ENCODE data around the gene ZNF264. TPM values are rescaled to one million over a fixed set of nuclear protein-coding genes. Genes with fewer than 3 reads are reported as not detected.
"Not testable (repeated sequence)": the region's sequence is repeated elsewhere in the genome, so short reads cannot be mapped to it uniquely, and the experiment has no call there.

Gene ZNF264
- total and polyA plus RNA-seq, 5 donors = 4.4 to 26.8 (median 18.3) TPM

GRCh38 chr19:57245066-57245465 lies 53.8 kb downstream of the ZNF264 start:
- Histone ChIP-seq H3K4me1 (ENCODE audit: control insufficient read depth, insufficient read depth, low read length) (peaks cover 6% of the 10 kb centered on the region), H3K9me3 (ENCODE audit: control insufficient read depth, low read length) (no peaks in the 10 kb centered on the region), H3K4me3 (ENCODE audit: low read length) (no peak overlapping the region), H3K27ac (ENCODE audit: low read length) (no peak overlapping the region), H3K27me3 (ENCODE audit: control insufficient read depth, insufficient read depth) (no peaks in the 10 kb centered on the region)
- ATAC-seq (no peak), DNase-seq (no peak)
- 92% methylated on average over 5 of the region's 5 CpGs for WGBS
- intact Hi-C loops (cut with DNase I) = no loop called here

GRCh38 chr19:57245959-57246358 lies 54.7 kb downstream of the ZNF264 start:
- no peak overlapping the region for H3K27ac ChIP-seq (ENCODE audit: low read length)
- H3K9me3 ChIP-seq (ENCODE audit: control insufficient read depth, low read length) = no peaks in the 10 kb centered on the region
- H3K4me1 ChIP-seq (ENCODE audit: control insufficient read depth, insufficient read depth, low read length) = peaks cover 6% of the 10 kb centered on the region
- intact Hi-C loops (cut with DNase I) = no loop called here
- ATAC-seq (no peak), DNase-seq (no peak)
- WGBS = 82% methylated on average over 6 of the region's 6 CpGs
- no peaks in the 10 kb centered on the region for H3K27me3 ChIP-seq (ENCODE audit: control insufficient read depth, insufficient read depth)
- no peak overlapping the region for H3K4me3 ChIP-seq (ENCODE audit: low read length)

- Histone ChIP-seq H3K9me3 (ENCODE audit: control insufficient read depth, low read length) (no peaks in the 10 kb centered on the region), H3K27me3 (ENCODE audit: control insufficient read depth, insufficient read depth) (no peaks in the 10 kb centered on the region), H3K27ac (ENCODE audit: low read length) (no peak overlapping the region), H3K4me3 (ENCODE audit: low read length) (no peak overlapping the region), H3K4me1 (ENCODE audit: control insufficient read depth, insufficient read depth, low read length) (no peaks in the 10 kb centered on the region)
- 80% methylated on average over 6 of the region's 6 CpGs for WGBS
- no peak for DNase-seq
- ATAC-seq = peak in 1 of 2 donors; percentile 29
- intact Hi-C loops (cut with DNase I) = no loop called here
Measured at GRCh38 chr19:57248646-57249045, 57.3 kb downstream of the ZNF264 start.

GRCh38 chr19:57249329-57249728 lies 58.0 kb downstream of the ZNF264 start:
- WGBS = 75% methylated on average over 1 of the region's 1 CpG
- Histone ChIP-seq H3K4me3 (ENCODE audit: low read length) (no peak overlapping the region), H3K27me3 (ENCODE audit: control insufficient read depth, insufficient read depth) (no peaks in the 10 kb centered on the region), H3K9me3 (ENCODE audit: control insufficient read depth, low read length) (no peaks in the 10 kb centered on the region), H3K4me1 (ENCODE audit: control insufficient read depth, insufficient read depth, low read length) (no peaks in the 10 kb centered on the region), H3K27ac (ENCODE audit: low read length) (no peak overlapping the region)
- DNase-seq (no peak), ATAC-seq (no peak)
- intact Hi-C loops (cut with DNase I) = no loop called here

GRCh38 chr19:57253767-57254166 lies 62.5 kb downstream of the ZNF264 start:
- WGBS = 96% methylated on average over 11 of the region's 11 CpGs
- DNase-seq; H3K9me3 ChIP-seq (ENCODE audit: control insufficient read depth, low read length); H3K4me3 ChIP-seq (ENCODE audit: low read length); intact Hi-C loops (cut with DNase I); H3K4me1 ChIP-seq (ENCODE audit: control insufficient read depth, insufficient read depth, low read length); ATAC-seq; H3K27me3 ChIP-seq (ENCODE audit: control insufficient read depth, insufficient read depth); H3K27ac ChIP-seq (ENCODE audit: low read length): not testable (repeated sequence)

GRCh38 chr19:57262044-57262443 lies 70.7 kb downstream of the ZNF264 start:
- Histone ChIP-seq H3K4me1 (ENCODE audit: control insufficient read depth, insufficient read depth, low read length) (no peaks in the 10 kb centered on the region), H3K9me3 (ENCODE audit: control insufficient read depth, low read length) (no peaks in the 10 kb centered on the region), H3K27me3 (ENCODE audit: control insufficient read depth, insufficient read depth) (no peaks in the 10 kb centered on the region), H3K4me3 (ENCODE audit: low read length) (no peak overlapping the region), H3K27ac (ENCODE audit: low read length) (no peak overlapping the region)
- intact Hi-C loops (cut with DNase I) = no loop called here
- DNase-seq (no peak), ATAC-seq (no peak)
- WGBS = 89% methylated on average over 3 of the region's 3 CpGs

- Histone ChIP-seq H3K27ac (ENCODE audit: low read length) (no peak overlapping the region), H3K9me3 (ENCODE audit: control insufficient read depth, low read length) (no peaks in the 10 kb centered on the region), H3K27me3 (ENCODE audit: control insufficient read depth, insufficient read depth) (no peaks in the 10 kb centered on the region), H3K4me1 (ENCODE audit: control insufficient read depth, insufficient read depth, low read length) (no peaks in the 10 kb centered on the region), H3K4me3 (ENCODE audit: low read length) (no peak overlapping the region)
- intact Hi-C loops (cut with DNase I) = no loop called here
- 89% methylated on average over 1 of the region's 1 CpG for WGBS
- DNase-seq (no peak), ATAC-seq (no peak)
Measured at GRCh38 chr19:57263244-57263741, 72.0 kb downstream of the ZNF264 start.

GRCh38 chr19:57267291-57267690 lies 76.0 kb downstream of the ZNF264 start:
- no peak for DNase-seq
- Histone ChIP-seq H3K27me3 (ENCODE audit: control insufficient read depth, insufficient read depth) (no peaks in the 10 kb centered on the region), H3K27ac (ENCODE audit: low read length) (no peak overlapping the region), H3K9me3 (ENCODE audit: control insufficient read depth, low read length) (no peaks in the 10 kb centered on the region), H3K4me3 (ENCODE audit: low read length) (no peak overlapping the region), H3K4me1 (ENCODE audit: control insufficient read depth, insufficient read depth, low read length) (no peaks in the 10 kb centered on the region)
- intact Hi-C loops (cut with DNase I) = no loop called here
- ATAC-seq = no peak
- WGBS = 83% methylated on average over 3 of the region's 3 CpGs

GRCh38 chr19:57269515-57270250 lies 78.4 kb downstream of the ZNF264 start:
- DNase-seq (no peak), ATAC-seq (no peak)
- Histone ChIP-seq H3K4me3 (ENCODE audit: low read length) (no peak overlapping the region), H3K27ac (ENCODE audit: low read length) (no peak overlapping the region), H3K4me1 (ENCODE audit: control insufficient read depth, insufficient read depth, low read length) (no peaks in the 10 kb centered on the region), H3K27me3 (ENCODE audit: control insufficient read depth, insufficient read depth) (no peaks in the 10 kb centered on the region), H3K9me3 (ENCODE audit: control insufficient read depth, low read length) (no peaks in the 10 kb centered on the region)
- intact Hi-C loops (cut with DNase I) = no loop called here
- 74% methylated on average over 4 of the region's 4 CpGs for WGBS

- H3K4me1 ChIP-seq (ENCODE audit: control insufficient read depth, insufficient read depth, low read length) = no peaks in the 10 kb centered on the region
Measured at GRCh38 chr19:57271280-57271679, 80.0 kb downstream of the ZNF264 start.

More at GRCh38 chr19:57271280-57271679, 80.0 kb downstream of the ZNF264 start:
- WGBS = 96% methylated on average over 8 of the region's 8 CpGs
- intact Hi-C loops (cut with DNase I) = no loop called here
- H3K27ac ChIP-seq (ENCODE audit: low read length) = no peak overlapping the region
- no peak overlapping the region for H3K4me3 ChIP-seq (ENCODE audit: low read length)
- no peaks in the 10 kb centered on the region for H3K27me3 ChIP-seq (ENCODE audit: control insufficient read depth, insufficient read depth)
- no peaks in the 10 kb centered on the region for H3K9me3 ChIP-seq (ENCODE audit: control insufficient read depth, low read length)
- DNase-seq (no peak), ATAC-seq (no peak)

All from right cardiac atrium (tissue), 5 donors.